ENCODE results near the gene MAPK12. TPM values are rescaled to one million over a fixed set of nuclear protein-coding genes. Genes with fewer than 3 reads are reported as not detected.
A peak's percentile ranks its signal among the peaks of the same experiment; 100 is the strongest.

MAPK12 gene
- total RNA-seq, 1 experiment from 2014 or later, result 21.1 TPM

- intact Hi-C loops (cut with micrococcal nuclease; ENCODE audit: unreplicated experiment), result no loop called here
- CTCF ChIA-PET, result interaction anchor here (1.3 kb wide), 1 partner anchor 27 kb away, joined by 4 read pairs; the partner anchor contains the start of gene PLXNB2
- DNase-seq, result no peak
- peaks cover 91% of the 10 kb centered on the region for H3K36me3 Mint-ChIP-seq (ENCODE audit: insufficient read depth, unreplicated experiment)
- no peak for TF ChIP-seq CTCF (IDR thresholded peaks at IDR 0.05; ENCODE audit: unreplicated experiment)
- no peak overlapping the region for H3K4me3 Mint-ChIP-seq (ENCODE audit: low read depth, unreplicated experiment)
- BruUV-seq (replicated peaks), result no TSS peak
- H3K27ac Mint-ChIP-seq (ENCODE audit: unreplicated experiment), result no peak overlapping the region
- H3K4me1 Mint-ChIP-seq (ENCODE audit: low read depth, unreplicated experiment), result peaks cover 7% of the 10 kb centered on the region
- H3K27me3 Mint-ChIP-seq (ENCODE audit: unreplicated experiment), result no peaks in the 10 kb centered on the region
- no peaks in the 10 kb centered on the region for H3K9me3 Mint-ChIP-seq (ENCODE audit: low read depth, unreplicated experiment)
Measured at GRCh38 chr22:50280022-50280707, 18.7 kb upstream of the MAPK12 start.

- no peak overlapping the region for H3K4me3 Mint-ChIP-seq (ENCODE audit: low read depth, unreplicated experiment)
- BruUV-seq (replicated peaks), result no TSS peak
- peaks cover 87% of the 10 kb centered on the region for H3K36me3 Mint-ChIP-seq (ENCODE audit: insufficient read depth, unreplicated experiment)
Measured at GRCh38 chr22:50278956-50279619, 17.6 kb upstream of the MAPK12 start.

GRCh38 chr22:50278461-50278860 lies 17.0 kb upstream of the MAPK12 start:
- TF ChIP-seq CTCF (IDR thresholded peaks at IDR 0.05; ENCODE audit: unreplicated experiment), result peak; percentile 7
- no TSS peak for BruUV-seq (replicated peaks)
- H3K36me3 Mint-ChIP-seq (ENCODE audit: insufficient read depth, unreplicated experiment), result peaks cover 88% of the 10 kb centered on the region

More at GRCh38 chr22:50278956-50279619, 17.6 kb upstream of the MAPK12 start:
- intact Hi-C loops (cut with micrococcal nuclease; ENCODE audit: unreplicated experiment), result no loop called here
- CTCF ChIA-PET, result interaction anchor here (1.3 kb wide), 1 partner anchor 28 kb away, joined by 4 read pairs; the partner anchor contains the start of gene PLXNB2
- TF ChIP-seq CTCF (IDR thresholded peaks at IDR 0.05; ENCODE audit: unreplicated experiment), result no peak
- Mint-ChIP-seq H3K27me3 (ENCODE audit: unreplicated experiment) (no peaks in the 10 kb centered on the region), H3K27ac (ENCODE audit: unreplicated experiment) (no peak overlapping the region), H3K9me3 (ENCODE audit: low read depth, unreplicated experiment) (no peaks in the 10 kb centered on the region), H3K4me1 (ENCODE audit: low read depth, unreplicated experiment) (peaks cover 11% of the 10 kb centered on the region)
- no peak for DNase-seq

GRCh38 chr22:50277761-50278160 lies 16.3 kb upstream of the MAPK12 start:
- Mint-ChIP-seq H3K36me3 (ENCODE audit: insufficient read depth, unreplicated experiment) (peaks cover 86% of the 10 kb centered on the region), H3K9me3 (ENCODE audit: low read depth, unreplicated experiment) (no peaks in the 10 kb centered on the region), H3K27me3 (ENCODE audit: unreplicated experiment) (no peaks in the 10 kb centered on the region), H3K4me1 (ENCODE audit: low read depth, unreplicated experiment) (peaks cover 10% of the 10 kb centered on the region), H3K27ac (ENCODE audit: unreplicated experiment) (no peak overlapping the region), H3K4me3 (ENCODE audit: low read depth, unreplicated experiment) (no peak overlapping the region)
- TF ChIP-seq CTCF (IDR thresholded peaks at IDR 0.05; ENCODE audit: unreplicated experiment), result no peak
- no peak for DNase-seq
- CTCF ChIA-PET, result no interaction called here
- no TSS peak for BruUV-seq (replicated peaks)
- intact Hi-C loops (cut with micrococcal nuclease; ENCODE audit: unreplicated experiment), result no loop called here

More at GRCh38 chr22:50278461-50278860, 17.0 kb upstream of the MAPK12 start:
- Mint-ChIP-seq H3K27ac (ENCODE audit: unreplicated experiment) (no peak overlapping the region), H3K4me1 (ENCODE audit: low read depth, unreplicated experiment) (peaks cover 13% of the 10 kb centered on the region), H3K4me3 (ENCODE audit: low read depth, unreplicated experiment) (no peak overlapping the region), H3K9me3 (ENCODE audit: low read depth, unreplicated experiment) (no peaks in the 10 kb centered on the region), H3K27me3 (ENCODE audit: unreplicated experiment) (no peaks in the 10 kb centered on the region)
- intact Hi-C loops (cut with micrococcal nuclease; ENCODE audit: unreplicated experiment), result no loop called here
- no peak for DNase-seq
- CTCF ChIA-PET, result no interaction called here
